GM19395 (cell line): ENCODE measurements around the gene BEST3.
A peak's percentile ranks its signal among the peaks of the same experiment; 100 is the strongest.

Source experiments
- ATAC-seq: cut with Tn5 transposase; IDR thresholded peaks from one replicate; pipeline ENCODE4 v1.9.1; 2021; ENCODE audit warnings: mild to moderate bottlenecking, moderate library complexity; ENCODE audit not compliant: unreplicated experiment

Gene BEST3

DNA sequence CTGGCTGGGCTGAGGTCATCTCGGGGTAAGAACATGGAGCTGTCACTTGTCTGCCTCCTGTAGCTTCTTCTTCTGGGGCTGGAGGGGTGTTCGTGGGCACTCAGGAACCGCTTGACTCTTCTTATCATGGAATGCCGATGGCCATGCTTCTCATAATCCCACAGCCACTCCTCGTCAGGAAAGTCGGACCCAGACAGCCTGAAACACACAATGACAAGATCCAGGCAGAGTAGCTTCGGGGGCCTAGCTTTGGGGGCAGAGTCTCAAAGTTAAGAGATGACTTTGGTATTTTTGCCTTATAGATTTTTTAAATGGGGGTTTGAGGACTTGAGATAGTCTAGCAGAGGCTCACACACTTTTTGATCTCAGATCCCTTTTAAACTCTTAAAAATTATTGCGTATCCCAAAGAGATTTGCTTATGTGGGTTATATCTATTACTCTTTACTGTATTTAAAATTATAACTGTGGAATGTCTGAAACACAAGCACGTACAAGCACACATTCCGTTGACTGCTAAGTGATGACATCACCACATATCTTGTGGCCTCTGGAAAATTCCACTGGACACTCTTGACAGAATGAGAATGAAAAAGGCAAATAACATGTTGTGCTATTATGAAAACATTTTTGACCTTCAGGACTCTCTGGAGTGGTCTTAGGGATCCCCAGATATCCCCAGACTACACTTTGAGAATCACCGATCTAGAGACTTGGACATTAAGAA, 43.3 kb downstream of the BEST3 start:
- ATAC-seq: no peak

DNA sequence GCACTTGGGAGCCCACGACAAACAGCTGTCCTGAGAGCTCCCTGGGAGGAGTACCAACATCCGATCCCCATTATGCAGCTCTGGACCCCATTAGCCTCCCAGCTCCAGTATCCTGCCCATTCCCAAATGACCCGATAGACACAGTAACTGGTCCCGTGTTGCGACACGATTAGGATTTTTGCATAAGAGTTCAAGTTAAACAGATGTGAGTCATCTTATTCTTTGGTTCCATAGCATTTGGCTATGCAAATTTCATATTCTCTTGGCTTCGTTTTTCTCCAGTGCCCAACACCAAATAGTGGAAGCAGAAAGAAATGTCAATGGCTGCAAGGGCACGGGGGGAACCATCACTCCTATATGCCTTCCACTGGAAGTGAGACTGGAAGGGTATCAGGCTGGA, 45.4 kb downstream of the BEST3 start:
- no peak for ATAC-seq

DNA sequence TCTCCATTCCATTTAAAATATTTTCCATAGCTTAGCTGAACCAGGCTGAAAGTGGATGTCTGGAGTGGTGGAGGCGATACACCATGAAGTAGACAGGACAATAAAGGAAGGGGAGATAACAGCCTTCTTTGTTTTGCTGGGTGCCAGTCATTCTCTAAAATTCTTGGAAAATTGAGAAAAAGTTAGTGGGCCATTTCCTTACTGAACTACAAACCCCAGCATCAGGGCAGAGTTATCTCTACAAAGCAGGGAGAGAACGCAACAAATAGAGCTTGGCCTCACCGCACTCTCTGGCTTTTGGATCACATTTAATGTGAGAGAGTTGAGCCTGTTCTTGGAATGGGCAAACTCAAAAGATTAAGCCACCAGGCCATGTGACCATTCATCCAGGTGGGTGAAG, 47.2 kb downstream of the BEST3 start:
- no peak for ATAC-seq

DNA sequence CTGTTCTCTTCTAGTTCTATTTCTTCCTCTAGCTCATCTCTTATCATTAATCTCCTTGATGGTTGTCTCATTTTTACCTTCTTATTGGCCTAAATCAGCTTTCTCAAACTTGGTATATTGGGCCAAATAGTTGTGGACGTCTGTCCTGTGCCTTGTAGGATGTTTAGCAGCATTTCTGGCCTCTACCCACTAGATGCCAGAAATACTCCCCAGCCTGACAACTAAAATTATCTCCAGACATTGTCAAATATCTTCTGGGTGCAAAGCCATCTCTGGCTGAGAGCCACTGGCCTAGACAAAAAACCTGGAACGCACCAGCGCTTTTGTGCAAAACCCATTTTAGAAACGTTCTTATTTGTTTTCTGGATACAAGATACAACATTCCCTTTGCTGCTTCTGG, 49.6 kb downstream of the BEST3 start:
- no peak for ATAC-seq

GRCh38 chr12:69648476-69648875, 50.6 kb downstream of the BEST3 start:
- no peak for ATAC-seq

DNA sequence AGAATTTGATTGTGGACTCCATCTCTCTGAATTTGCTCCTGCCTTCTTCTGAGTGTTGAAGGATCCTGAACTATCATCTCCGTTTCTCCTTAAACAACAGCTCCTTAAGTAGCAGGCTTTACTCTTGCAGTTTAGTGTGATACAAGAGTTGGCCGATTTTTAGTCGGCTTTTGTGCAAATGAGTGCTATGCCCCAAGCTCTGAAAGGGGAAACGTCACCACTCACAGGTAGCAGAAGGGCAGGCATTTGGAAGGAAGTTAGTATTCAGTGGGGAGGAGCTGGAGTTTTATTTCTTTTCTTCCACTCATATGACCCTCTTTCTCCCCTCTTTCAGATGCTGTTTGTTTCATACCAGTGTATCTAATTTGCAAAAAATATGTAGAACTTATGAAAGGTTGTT, 51.9 kb downstream of the BEST3 start:
- ATAC-seq: no peak

DNA sequence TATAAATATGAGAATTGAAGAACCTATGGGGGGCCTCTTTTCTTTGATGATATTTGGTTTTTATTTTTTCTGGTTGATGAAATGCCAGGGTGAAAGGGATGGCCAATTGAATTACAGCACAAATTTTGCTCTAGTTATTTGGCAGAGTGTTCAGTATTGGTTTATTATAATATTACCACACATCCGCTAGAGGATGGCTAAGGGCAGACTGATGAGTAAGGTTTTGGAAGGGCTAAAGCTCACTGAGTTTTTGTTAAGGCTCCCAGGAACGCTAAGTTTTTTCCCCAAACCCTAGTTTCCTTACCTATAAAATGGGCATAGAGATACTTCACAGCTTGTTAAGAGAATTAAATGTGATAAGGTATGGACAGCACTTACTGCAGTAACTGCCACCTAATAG, 54.1 kb downstream of the BEST3 start:
- no peak for ATAC-seq

- ATAC-seq: no peak
These were observed 54.6 kb downstream of the BEST3 start for GRCh38 chr12:69644511-69644910.

GRCh38 chr12:69642531-69642930, 56.6 kb downstream of the BEST3 start:
- ATAC-seq: no peak

DNA sequence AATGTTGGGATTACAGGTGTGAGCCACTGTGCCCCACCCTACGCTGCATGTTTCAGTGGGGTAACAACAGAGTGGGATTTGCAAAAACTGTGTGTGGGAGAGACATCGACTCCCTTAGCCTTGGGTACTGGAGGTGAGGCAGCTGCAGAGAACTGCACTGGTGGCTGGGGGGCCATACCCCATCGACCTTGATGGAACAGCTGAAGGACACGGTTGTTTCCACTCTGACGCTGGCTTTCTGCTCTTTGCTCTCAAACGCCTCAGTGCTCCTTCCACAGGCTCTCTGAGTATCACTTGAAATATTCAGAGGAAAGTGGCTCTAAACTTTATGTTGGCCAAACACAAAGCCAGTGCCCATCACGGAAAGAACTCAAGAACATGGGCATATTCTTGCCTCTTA, 57.6 kb downstream of the BEST3 start:
- no peak for ATAC-seq

GRCh38 chr12:69639400-69640016, 59.6 kb downstream of the BEST3 start:
- ATAC-seq: peak; percentile 91

DNA sequence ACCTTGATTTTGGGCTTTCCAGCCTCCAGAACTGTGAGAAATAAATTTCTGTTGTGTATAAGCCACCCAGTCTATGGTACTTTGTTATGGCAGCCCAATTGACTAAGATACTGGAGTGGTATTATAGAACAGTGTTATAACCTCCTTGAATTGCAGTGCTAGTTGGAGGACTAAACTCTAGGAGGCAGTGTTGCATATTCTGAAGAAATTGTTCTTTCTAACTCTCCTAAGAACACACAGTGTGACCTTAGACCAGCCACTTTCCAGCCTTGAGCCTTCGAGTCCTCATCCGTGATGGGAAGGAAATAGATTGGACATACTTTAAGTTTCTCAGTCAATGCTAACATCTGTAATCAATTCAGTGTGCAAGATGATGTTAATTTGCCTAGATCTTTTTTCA, 66.0 kb downstream of the BEST3 start:
- no peak for ATAC-seq

- no peak for ATAC-seq
These were observed 68.9 kb downstream of the BEST3 start for GRCh38 chr12:69630191-69630590.

DNA sequence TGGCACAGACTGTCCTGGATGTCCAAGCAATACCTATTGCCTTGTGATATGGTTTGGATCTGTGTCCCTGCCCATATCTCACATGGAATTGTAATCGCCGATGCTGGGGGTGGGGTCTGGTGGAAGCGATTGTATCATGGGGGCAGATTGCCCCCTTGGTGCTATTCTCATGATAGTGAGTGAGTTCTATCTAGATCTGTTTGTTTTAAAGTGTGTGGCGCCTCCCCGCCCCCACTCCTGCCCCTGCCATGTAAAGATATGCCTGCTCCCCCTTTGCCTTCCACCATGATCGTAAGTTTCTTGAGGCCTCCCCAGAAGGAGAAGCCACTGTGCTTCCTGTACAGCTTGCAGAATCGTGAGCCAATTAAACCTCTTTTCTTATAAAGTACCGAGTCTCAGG, 71.6 kb downstream of the BEST3 start:
- no peak for ATAC-seq

DNA sequence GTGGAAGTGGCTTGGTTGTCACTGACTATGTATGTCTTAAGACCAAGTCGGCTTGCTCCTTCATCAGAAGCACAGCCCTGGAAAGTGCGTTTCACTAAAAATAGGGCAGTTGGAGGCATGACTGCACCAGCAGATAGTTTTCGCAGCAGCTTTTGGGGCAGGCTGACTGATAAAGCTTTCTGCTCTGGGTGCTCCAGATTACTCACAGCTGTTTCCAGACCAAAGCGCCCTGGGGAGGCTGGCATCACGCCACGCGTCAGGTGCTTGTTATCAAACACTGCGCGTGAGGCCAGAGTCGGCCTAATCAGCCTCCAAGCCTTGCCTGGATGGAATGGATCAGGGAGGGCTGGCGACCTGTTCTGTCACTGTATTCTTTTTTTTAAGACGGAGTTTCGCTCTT, 75.1 kb downstream of the BEST3 start:
- ATAC-seq: no peak

GRCh38 chr12:69621551-69621950, 77.6 kb downstream of the BEST3 start:
- no peak for ATAC-seq

DNA sequence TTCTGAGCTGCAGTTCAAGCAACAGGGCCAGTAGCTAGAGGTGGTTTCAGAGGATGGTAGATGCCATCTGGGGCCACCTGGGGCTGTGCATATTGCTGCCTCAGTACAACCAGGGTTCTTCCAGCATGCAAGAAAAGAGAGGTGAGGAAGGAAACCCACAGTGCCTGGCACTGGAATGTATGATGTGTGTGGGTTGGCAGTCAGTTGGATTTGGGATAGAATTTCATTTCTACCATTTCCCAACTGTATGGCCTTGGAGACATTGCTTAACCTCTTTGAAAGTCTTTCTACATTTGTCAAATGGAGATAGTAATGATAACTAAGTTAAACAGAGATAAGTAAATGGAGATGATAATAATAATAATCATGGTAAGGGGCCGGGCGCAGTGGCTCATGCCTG, 78.2 kb downstream of the BEST3 start:
- ATAC-seq: no peak

DNA sequence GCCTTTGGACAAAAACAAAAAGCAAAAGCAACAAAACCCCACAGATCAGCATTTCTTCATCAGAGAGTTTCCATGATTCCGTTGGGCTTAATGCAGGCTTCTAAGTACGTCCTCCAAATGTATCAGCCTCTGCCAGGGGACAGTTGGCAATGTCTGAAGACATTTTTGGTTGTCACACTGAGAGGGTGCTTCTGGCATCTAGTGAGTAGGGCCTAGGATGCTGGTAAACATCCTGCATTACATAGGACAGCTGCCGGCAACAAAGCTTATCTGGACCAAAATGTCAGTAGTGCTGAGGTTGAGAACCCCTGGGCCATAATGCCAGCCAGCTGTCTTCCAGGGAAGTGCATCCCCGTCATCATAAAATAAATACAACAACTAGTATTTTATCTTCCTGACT, 79.0 kb downstream of the BEST3 start:
- no peak for ATAC-seq

GRCh38 chr12:69619050-69619449, 80.1 kb downstream of the BEST3 start:
- ATAC-seq: no peak

GRCh38 chr12:69616025-69616424, 83.1 kb downstream of the BEST3 start:
- ATAC-seq: no peak

DNA sequence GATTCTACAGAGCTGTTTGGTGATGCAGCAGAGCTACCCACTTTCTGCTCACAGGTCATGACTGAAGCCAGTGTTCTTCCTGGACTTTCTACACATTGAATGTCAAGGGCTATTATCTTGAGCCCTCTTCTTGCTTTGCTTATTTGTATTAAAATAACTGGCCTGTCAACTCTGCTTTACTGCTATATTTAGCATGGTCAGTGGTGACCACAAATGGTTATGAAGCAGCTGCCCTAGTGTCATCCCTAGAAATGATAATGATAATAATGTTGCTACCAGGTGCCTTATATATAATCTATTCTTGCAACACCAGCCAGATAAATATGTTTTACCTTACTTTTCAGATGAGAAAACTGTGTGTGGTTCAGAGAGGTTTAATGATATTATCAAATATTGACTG, 85.8 kb downstream of the BEST3 start:
- no peak for ATAC-seq

DNA sequence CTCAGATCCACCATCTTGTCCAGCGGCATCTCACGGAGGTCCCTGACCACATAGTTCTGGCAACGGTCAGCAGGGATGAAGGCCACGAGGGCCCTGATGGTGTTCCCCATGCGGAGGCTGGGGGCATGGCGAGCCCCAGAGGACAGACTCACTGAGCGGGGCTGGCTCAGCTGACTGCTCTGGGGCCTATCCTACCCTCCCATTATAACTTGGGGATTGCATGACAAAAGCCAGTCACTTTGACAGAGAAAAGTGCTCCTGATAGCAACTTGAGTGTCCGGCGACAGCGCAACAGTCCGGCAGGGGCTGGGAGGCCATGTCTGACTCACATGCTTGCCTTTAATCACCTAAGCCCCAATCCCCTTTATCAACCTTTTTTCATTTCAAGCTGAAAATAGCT, 88.4 kb downstream of the BEST3 start, which contains the start of gene LRRC10:
LRRC10 (minus strand) TSS at position 179 of the 400 bp plus-strand sequence; CDS start at position 110, 69 bp downstream.
- ATAC-seq: no peak

DNA sequence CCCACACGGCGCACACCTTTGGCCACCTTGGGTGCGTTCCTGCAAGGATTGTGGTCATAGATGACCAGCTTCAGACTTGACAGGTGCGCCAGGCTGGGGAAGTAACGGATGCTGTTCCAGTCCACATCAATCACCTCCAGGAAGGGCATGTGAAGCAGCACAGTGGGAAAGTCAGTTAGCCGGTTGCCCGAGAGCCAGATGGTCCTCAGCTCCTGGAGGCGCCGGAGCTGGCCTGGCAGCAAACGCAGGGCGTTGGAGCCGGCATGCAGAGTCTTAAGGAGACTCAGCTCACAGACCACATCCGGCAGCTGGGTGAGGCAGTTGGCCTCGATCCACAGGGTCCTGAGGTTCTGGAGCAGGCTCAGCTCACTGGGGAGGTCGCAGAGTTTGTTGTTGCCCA, 89.0 kb downstream of the BEST3 start:
- ATAC-seq: no peak
